Hepatocyte (in vitro differentiated cells): ENCODE measurements around the gene VCAN. TPM values are rescaled to one million over a fixed set of nuclear protein-coding genes. Genes with fewer than 3 reads are reported as not detected.
A peak's percentile ranks its signal among the peaks of the same experiment; 100 is the strongest.

Experiments
- DNase-seq: peaks from one replicate; pipeline ENCODE4 v3.0.0-alpha.2; 2016; ENCODE audit warnings: low spot score
- H2AFZ ChIP-seq: fragments of 200-600 bp; sonication (generic); 2 replicates; pipeline ENCODE4 v1.6.0; 2016; ENCODE audit warnings: antibody characterized with exemption, mild to moderate bottlenecking
- H3K27ac ChIP-seq: fragments of 200-600 bp; sonication (generic); 2 replicates; pipeline ENCODE4 v1.5.1; 2016; ENCODE audit warnings: mild to moderate bottlenecking
- H3K27me3 ChIP-seq: fragments of 200-600 bp; sonication (generic); 2 replicates; pipeline ENCODE4 v1.6.1; 2016
- H3K36me3 ChIP-seq: fragments of 200-600 bp; sonication (generic); replicated peaks from 2 replicates; pipeline ENCODE4 v1.5.1; 2016; ENCODE audit warnings: low read depth; ENCODE audit not compliant: insufficient read depth
- H3K4me1 ChIP-seq: fragments of 200-600 bp; sonication (generic); 2 replicates; pipeline ENCODE4 v1.5.1; 2016; ENCODE audit warnings: mild to moderate bottlenecking, moderate library complexity; ENCODE audit not compliant: insufficient read depth
- H3K4me2 ChIP-seq: fragments of 200-600 bp; sonication (generic); 2 replicates; pipeline ENCODE4 v1.6.0; 2016
- H3K4me3 ChIP-seq: fragments of 200-600 bp; sonication (generic); 2 replicates; pipeline ENCODE4 v1.5.1; 2016; ENCODE audit warnings: mild to moderate bottlenecking
- H3K79me2 ChIP-seq: fragments of 200-600 bp; sonication (generic); 2 replicates; pipeline ENCODE4 v1.6.0; 2017; ENCODE audit warnings: mild to moderate bottlenecking
- H3K9me2 ChIP-seq: fragments of 200-600 bp; sonication (generic); replicated peaks from 2 replicates; pipeline ENCODE4 v1.6.0; 2017; ENCODE audit warnings: mild to moderate bottlenecking; ENCODE audit not compliant: insufficient read depth
- H3K9me3 ChIP-seq: fragments of 200-600 bp; sonication (generic); 2 replicates; pipeline ENCODE4 v1.5.1; 2016; ENCODE audit warnings: low read depth, mild to moderate bottlenecking
- H4K20me1 ChIP-seq: fragments of 200-600 bp; sonication (generic); 2 replicates; pipeline ENCODE4 v1.6.0; 2016; ENCODE audit warnings: mild to moderate bottlenecking; ENCODE audit not compliant: insufficient read depth, poor library complexity, severe bottlenecking
- CTCF ChIP-seq: fragments of 200-600 bp; sonication (generic); IDR thresholded peaks from 2 replicates; pipeline ENCODE4 v1.5.1; 2016; ENCODE audit warnings: antibody characterized with exemption, mild to moderate bottlenecking; ENCODE audit not compliant: poor library complexity
- EZH2 ChIP-seq: fragments of 200-600 bp; sonication (generic); IDR thresholded peaks from 2 replicates; pipeline ENCODE4 v1.6.1; 2016; ENCODE audit warnings: antibody characterized with exemption, mild to moderate bottlenecking, borderline replicate concordance
- EZH2phosphoT487 ChIP-seq: fragments of 200-600 bp; sonication (generic); IDR thresholded peaks from one replicate; pipeline ENCODE4 v1.6.1; 2018; ENCODE audit warnings: antibody characterized with exemption, mild to moderate bottlenecking, low read depth, moderate library complexity; ENCODE audit not compliant: unreplicated experiment, severe bottlenecking
- WGBS: methylation state at CpG from one replicate; pipeline ENCODE4 v1.1.6; 2016; ENCODE audit warnings: low lambda C conversion rate; ENCODE audit errors: missing lambda C conversion rate; 5-methylcytosine and 5-hydroxymethylcytosine counted together
- polyA plus RNA-seq: library from polyadenylated mRNA; unstranded; fragments of >200 nt; fragmentation: Nextera tagmentation; extraction: Ambion mirVana; gene quantifications from 2 replicates; pipeline ENCODE4 v1.2.1, GENCODE V29; 2016
- total RNA-seq: library from RNA; depleted of rRNA; stranded (reverse); fragments of >200 nt; gene quantifications from 2 replicates; pipeline ENCODE4 v1.2.3, GENCODE V29; 2014

Gene VCAN
- total and polyA plus RNA-seq, 2 experiments from 2014 or later = 104 to 398 TPM

GRCh38 chr5:83494666-83495065 lies 23.1 kb downstream of the VCAN start:
- H3K4me1 ChIP-seq = peaks cover 23% of the 10 kb centered on the region
- H4K20me1 ChIP-seq = no peaks in the 10 kb centered on the region
- no peak overlapping the region for H2AFZ ChIP-seq
- no peaks in the 10 kb centered on the region for H3K9me3 ChIP-seq
- no peak for TF ChIP-seq EZH2phosphoT487
- no peak for TF ChIP-seq CTCF
- no peak for TF ChIP-seq EZH2
- 91% methylated on average over 4 of the region's 4 CpGs for WGBS
- H3K9me2 ChIP-seq = no peaks in the 10 kb centered on the region
- no peak overlapping the region for H3K4me2 ChIP-seq
- H3K27me3 ChIP-seq = no peaks in the 10 kb centered on the region
- no peak for DNase-seq
- peaks cover 60% of the 10 kb centered on the region for H3K79me2 ChIP-seq
- H3K36me3 ChIP-seq = no peaks in the 10 kb centered on the region
- H3K27ac ChIP-seq = peak overlapping the region; percentile 52
- no peak overlapping the region for H3K4me3 ChIP-seq

- no peak for DNase-seq
- H3K9me3 ChIP-seq = no peaks in the 10 kb centered on the region
- TF ChIP-seq EZH2phosphoT487 = no peak
- no peak for TF ChIP-seq EZH2
- TF ChIP-seq CTCF = no peak
- H4K20me1 ChIP-seq = no peaks in the 10 kb centered on the region
- H3K27ac ChIP-seq = no peak overlapping the region
- peaks cover 23% of the 10 kb centered on the region for H3K4me1 ChIP-seq
- no peak overlapping the region for H2AFZ ChIP-seq
- H3K36me3 ChIP-seq = no peaks in the 10 kb centered on the region
- no peaks in the 10 kb centered on the region for H3K9me2 ChIP-seq
- H3K4me3 ChIP-seq = no peak overlapping the region
- H3K79me2 ChIP-seq = peaks cover 57% of the 10 kb centered on the region
- 91% methylated on average over 2 of the region's 2 CpGs for WGBS
- no peak overlapping the region for H3K4me2 ChIP-seq
- no peaks in the 10 kb centered on the region for H3K27me3 ChIP-seq
These were observed 25.1 kb downstream of the VCAN start for GRCh38 chr5:83496626-83497025.

GRCh38 chr5:83498585-83498984 lies 27.0 kb downstream of the VCAN start:
- Histone ChIP-seq H3K36me3 (no peaks in the 10 kb centered on the region), H3K4me3 (no peak overlapping the region), H2AFZ (no peak overlapping the region), H3K4me2 (no peak overlapping the region), H3K27me3 (no peaks in the 10 kb centered on the region), H3K9me3 (no peaks in the 10 kb centered on the region), H3K79me2 (peaks cover 49% of the 10 kb centered on the region), H3K9me2 (no peaks in the 10 kb centered on the region), H3K27ac (no peak overlapping the region), H4K20me1 (no peaks in the 10 kb centered on the region), H3K4me1 (peaks cover 20% of the 10 kb centered on the region)
- TF ChIP-seq EZH2phosphoT487 = no peak
- no peak for DNase-seq
- 81% methylated on average over 2 of the region's 2 CpGs for WGBS

GRCh38 chr5:83503662-83504061 lies 32.1 kb downstream of the VCAN start:
- H3K36me3 ChIP-seq = no peaks in the 10 kb centered on the region
- no peak overlapping the region for H3K4me3 ChIP-seq
- H3K79me2 ChIP-seq = peaks cover 51% of the 10 kb centered on the region
- TF ChIP-seq CTCF = no peak
- no peak for TF ChIP-seq EZH2phosphoT487
- no peak for TF ChIP-seq EZH2
- H3K9me3 ChIP-seq = no peaks in the 10 kb centered on the region
- H3K4me1 ChIP-seq = no peaks in the 10 kb centered on the region
- H2AFZ ChIP-seq = no peak overlapping the region
- no peaks in the 10 kb centered on the region for H3K27me3 ChIP-seq
- no peaks in the 10 kb centered on the region for H4K20me1 ChIP-seq
- H3K27ac ChIP-seq = no peak overlapping the region
- no peak overlapping the region for H3K4me2 ChIP-seq
- no peak for DNase-seq
- H3K9me2 ChIP-seq = no peaks in the 10 kb centered on the region
